Keratinocyte (primary cell): Measurements from ENCODE around the gene PRSS33. TPM values are rescaled to one million over a fixed set of nuclear protein-coding genes. Genes with fewer than 3 reads are reported as not detected.

Experiments used
- DNase-seq: peaks from one replicate; pipeline ENCODE4 v3.0.0-alpha.2; 2011; ENCODE audit warnings: low read depth, missing footprints, low spot score
- FAIRE-seq: peaks from 2 replicates; lab custom pipeline; 2011; peaks lifted over from hg19 to GRCh38; lab: Jason Lieb, UNC
- H2AFZ ChIP-seq: 2 replicates; pipeline ENCODE4 v1.6.0; 2012; ENCODE audit warnings: low read length, control low read depth, inconsistent platforms; ENCODE audit not compliant: control insufficient read depth
- H3K27ac ChIP-seq: 2 replicates; pipeline ENCODE4 v1.5.1; 2011; ENCODE audit warnings: low read length; ENCODE audit not compliant: control insufficient read depth, insufficient read depth
- H3K27me3 ChIP-seq: 3 replicates; pipeline ENCODE4 v1.6.0; 2011; ENCODE audit warnings: low read length; ENCODE audit not compliant: control insufficient read depth, insufficient read depth; ENCODE audit errors: extremely low read depth
- H3K36me3 ChIP-seq, 2 experiments: 2 replicates in 1 of 2; 3 replicates in 1 of 2; pipeline ENCODE4 v1.5.1; 2011; ENCODE audit warnings: low read length in 2 of 2, mild to moderate bottlenecking in 1 of 2; ENCODE audit not compliant: control insufficient read depth in 2 of 2, insufficient read depth in 2 of 2; ENCODE audit errors: extremely low read depth in 1 of 2
- H3K4me1 ChIP-seq: 3 replicates; pipeline ENCODE4 v1.5.1; 2011; ENCODE audit warnings: low read length; ENCODE audit not compliant: control insufficient read depth, insufficient read depth; ENCODE audit errors: extremely low read depth
- H3K4me2 ChIP-seq: 3 replicates; pipeline ENCODE4 v1.6.0; 2011; ENCODE audit warnings: low read depth, low read length; ENCODE audit not compliant: control insufficient read depth, insufficient read depth; ENCODE audit errors: extremely low read depth
- H3K4me3 ChIP-seq, 3 experiments: fragments of 200-600 bp in 1 of 3; sonication (generic) in 1 of 3; 2 replicates in 2 of 3; 3 replicates in 1 of 3; pipeline ENCODE4 v1.5.1; 2011 to 2016; ENCODE audit warnings: low read length in 3 of 3, mild to moderate bottlenecking in 3 of 3, control low read depth in 2 of 3, inconsistent platforms in 1 of 3, low read depth in 1 of 3, mixed read lengths in 1 of 3, mixed run types in 1 of 3, moderate library complexity in 1 of 3; ENCODE audit not compliant: control insufficient read depth in 2 of 3, insufficient read depth in 2 of 3; ENCODE audit errors: extremely low read depth in 1 of 3
- H3K79me2 ChIP-seq: 2 replicates; pipeline ENCODE4 v1.6.0; 2012; ENCODE audit warnings: low read length; ENCODE audit not compliant: control insufficient read depth, insufficient read depth
- H3K9ac ChIP-seq: 3 replicates; pipeline ENCODE4 v1.6.0; 2011; ENCODE audit warnings: low read length; ENCODE audit not compliant: control insufficient read depth, insufficient read depth; ENCODE audit errors: extremely low read depth
- H3K9me1 ChIP-seq: 3 replicates; pipeline ENCODE4 v1.6.0; 2011; ENCODE audit warnings: low read length; ENCODE audit not compliant: control insufficient read depth, insufficient read depth; ENCODE audit errors: extremely low read depth
- H3K9me3 ChIP-seq: 2 replicates; pipeline ENCODE4 v1.5.1; 2012; ENCODE audit warnings: low read depth, low read length; ENCODE audit not compliant: control insufficient read depth
- H4K20me1 ChIP-seq: 3 replicates; pipeline ENCODE4 v1.6.0; 2011; ENCODE audit warnings: low read length; ENCODE audit not compliant: control insufficient read depth, insufficient read depth; ENCODE audit errors: extremely low read depth
- EZH2 ChIP-seq: IDR thresholded peaks from one replicate; pipeline ENCODE4 v1.6.1; 2012; ENCODE audit warnings: inconsistent platforms, mild to moderate bottlenecking, low read length, moderate library complexity
- dilution Hi-C: fragments of 300-500 bp; cut with MboI; formaldehyde crosslinking; loops from one replicate; pipeline ENCODE4 v1.7.0; 2020; ENCODE audit warnings: low sequenced_read_pairs; ENCODE audit not compliant: extremely low pct_ligation_motif_present
- polyA plus RNA-seq, 5 experiments: library from polyadenylated mRNA; depleted of rRNA in 3 of 5; stranded (reverse) in 3 of 5; stranded (forward) in 1 of 5; unstranded in 1 of 5; fragments of >200 nt; gene quantifications; 1 replicate in 1 of 5; 2 replicates in 3 of 5; 3 replicates in 1 of 5; pipeline versions ENCODE4 v1.2.1 to v1.2.3, GENCODE V29; 2011 to 2012; ENCODE audit warnings: missing spikeins in 2 of 5, low read depth in 1 of 5, low replicate concordance in 1 of 5
- TF ChIP-seq, protein P1 (sequence below), 3 experiments: IDR thresholded peaks in 1 of 3; conservative IDR thresholded peaks in 1 of 3; optimal IDR thresholded peaks in 1 of 3; 2 replicates in 2 of 3; 3 replicates in 1 of 3; pipeline versions ENCODE3 to v1.5.1; 2011; ENCODE audit warnings: low read length in 3 of 3, mild to moderate bottlenecking in 3 of 3, moderate library complexity in 2 of 3, control low read depth in 1 of 3, inconsistent platforms in 1 of 3; ENCODE audit not compliant: insufficient read depth in 2 of 3; ENCODE audit errors: extremely low read depth in 1 of 3

The PRSS33 gene
- polyA plus RNA-seq, 1 donor (not counting 4 experiments of a cell fraction or from before 2014, with no cell fraction given) = not detected

DNA sequence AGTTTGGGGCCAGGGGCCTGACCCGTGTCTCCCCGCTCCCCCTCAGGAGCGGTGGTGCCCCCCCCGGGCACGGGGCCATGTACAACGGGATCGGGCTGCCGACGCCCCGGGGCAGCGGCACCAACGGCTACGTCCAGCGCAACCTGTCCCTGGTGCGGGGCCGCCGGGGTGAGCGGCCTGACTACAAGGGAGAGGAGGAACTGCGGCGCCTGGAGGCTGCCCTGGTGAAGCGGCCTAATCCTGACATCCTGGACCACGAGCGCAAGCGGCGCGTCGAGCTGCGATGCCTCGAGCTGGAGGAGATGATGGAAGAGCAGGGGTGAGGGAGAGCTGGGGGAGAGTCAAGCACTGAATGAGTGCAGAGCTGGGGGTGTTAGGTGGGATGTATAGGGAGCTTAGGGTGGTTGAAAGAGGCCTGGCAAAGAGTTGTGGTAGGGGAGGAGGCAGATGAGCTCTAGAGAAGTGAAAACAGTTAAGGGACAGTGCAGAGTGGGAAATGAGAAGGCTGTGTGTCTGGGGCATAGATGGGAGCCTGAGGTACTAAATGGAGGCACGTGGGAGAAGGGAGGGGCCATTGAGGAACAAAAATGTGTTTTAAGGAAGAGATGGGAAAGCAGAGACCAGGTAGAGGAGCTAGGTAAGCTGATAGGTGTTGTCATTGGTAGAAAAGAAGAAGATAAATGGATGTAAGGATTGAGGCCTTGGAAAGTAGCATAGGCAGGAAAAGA is 30.9 kb downstream of the PRSS33 start:
- Histone ChIP-seq H3K36me3 (peaks cover 30 to 54% of the 10 kb centered on the region in 2 experiments), H4K20me1 (peaks cover 54% of the 10 kb centered on the region), H3K79me2 (peaks cover 84% of the 10 kb centered on the region), H3K27ac (no peak overlapping the region), H3K9me3 (no peaks in the 10 kb centered on the region), H3K4me3 (no peak overlapping the region), H3K9me1 (peaks cover 6% of the 10 kb centered on the region), H3K27me3 (no peaks in the 10 kb centered on the region), H2AFZ (no peak overlapping the region), H3K4me2 (no peak overlapping the region), H3K4me1 (peaks cover 20% of the 10 kb centered on the region), H3K9ac (no peak overlapping the region)
- TF ChIP-seq, protein P1, sequence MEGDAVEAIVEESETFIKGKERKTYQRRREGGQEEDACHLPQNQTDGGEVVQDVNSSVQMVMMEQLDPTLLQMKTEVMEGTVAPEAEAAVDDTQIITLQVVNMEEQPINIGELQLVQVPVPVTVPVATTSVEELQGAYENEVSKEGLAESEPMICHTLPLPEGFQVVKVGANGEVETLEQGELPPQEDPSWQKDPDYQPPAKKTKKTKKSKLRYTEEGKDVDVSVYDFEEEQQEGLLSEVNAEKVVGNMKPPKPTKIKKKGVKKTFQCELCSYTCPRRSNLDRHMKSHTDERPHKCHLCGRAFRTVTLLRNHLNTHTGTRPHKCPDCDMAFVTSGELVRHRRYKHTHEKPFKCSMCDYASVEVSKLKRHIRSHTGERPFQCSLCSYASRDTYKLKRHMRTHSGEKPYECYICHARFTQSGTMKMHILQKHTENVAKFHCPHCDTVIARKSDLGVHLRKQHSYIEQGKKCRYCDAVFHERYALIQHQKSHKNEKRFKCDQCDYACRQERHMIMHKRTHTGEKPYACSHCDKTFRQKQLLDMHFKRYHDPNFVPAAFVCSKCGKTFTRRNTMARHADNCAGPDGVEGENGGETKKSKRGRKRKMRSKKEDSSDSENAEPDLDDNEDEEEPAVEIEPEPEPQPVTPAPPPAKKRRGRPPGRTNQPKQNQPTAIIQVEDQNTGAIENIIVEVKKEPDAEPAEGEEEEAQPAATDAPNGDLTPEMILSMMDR (optimal IDR thresholded peaks at IDR 0.05 in 1 of 3, IDR thresholded peaks at IDR 0.05 in 1 of 3, conservative IDR thresholded peaks at IDR 0.05 in 1 of 3; ENCODE audit: extremely low read depth in 1 of 3, insufficient read depth in 2 of 3, low read length in 3 of 3) = no peak
- no peak for TF ChIP-seq EZH2
- dilution Hi-C loops = no loop called here
- DNase-seq = no peak
- FAIRE-seq = no peak

DNA sequence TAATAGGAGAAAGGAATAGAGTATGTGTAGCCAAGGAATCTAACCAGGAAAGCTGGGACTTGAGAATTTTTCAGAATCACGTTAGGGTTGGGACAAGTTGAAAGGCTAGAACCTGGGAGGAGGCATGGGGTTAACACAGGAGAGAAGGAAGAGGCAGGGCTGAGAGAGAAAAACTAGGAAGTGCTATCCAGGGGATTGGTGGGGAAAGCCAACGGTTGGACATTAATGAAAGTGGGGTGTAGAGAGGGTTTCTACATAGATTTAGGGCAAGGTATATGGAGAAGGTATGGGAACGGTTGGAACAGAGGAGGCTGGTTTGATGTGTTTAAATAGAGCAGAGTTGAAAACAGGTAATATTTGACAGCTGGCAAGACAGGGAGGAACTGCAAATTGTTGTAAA is 32.2 kb downstream of the PRSS33 start:
- H4K20me1 ChIP-seq = peaks cover 52% of the 10 kb centered on the region
- DNase-seq (no peak), FAIRE-seq (no peak)
- no peak for TF ChIP-seq EZH2
- TF ChIP-seq, protein P1 (optimal IDR thresholded peaks at IDR 0.05 in 1 of 3, IDR thresholded peaks at IDR 0.05 in 1 of 3, conservative IDR thresholded peaks at IDR 0.05 in 1 of 3; ENCODE audit: extremely low read depth in 1 of 3, insufficient read depth in 2 of 3, low read length in 3 of 3) = no peak
- peak overlapping the region in 2 of 3 experiments; percentile 47 to 95 for H3K4me3 ChIP-seq
- H3K4me2 ChIP-seq = peak overlapping the region; percentile 98
- H3K36me3 ChIP-seq = peaks cover 27 to 42% of the 10 kb centered on the region in 2 experiments
- H3K27ac ChIP-seq = no peak overlapping the region
- H3K9ac ChIP-seq = no peak overlapping the region
- no peaks in the 10 kb centered on the region for H3K27me3 ChIP-seq
- H2AFZ ChIP-seq = no peak overlapping the region
- no peaks in the 10 kb centered on the region for H3K9me3 ChIP-seq
- H3K9me1 ChIP-seq = peaks cover 5% of the 10 kb centered on the region
- dilution Hi-C loops = no loop called here
- H3K4me1 ChIP-seq = peaks cover 22% of the 10 kb centered on the region
- peaks cover 77% of the 10 kb centered on the region for H3K79me2 ChIP-seq
